M059J (cell line): ENCODE results near the gene TMPRSS15. TPM values are rescaled to one million over a fixed set of nuclear protein-coding genes. Genes with fewer than 3 reads are reported as not detected.

ENCODE experiments used
- DNase-seq: peaks from one replicate; pipeline ENCODE4 v3.0.0-alpha.2; 2012; ENCODE audit warnings: low read depth
- total RNA-seq: library from RNA; depleted of rRNA; stranded (reverse); fragments of >200 nt; shearing (Covaris generic); gene quantifications from 2 replicates; pipeline ENCODE4 v1.2.3, GENCODE V29; 2014; rRNA removed

The TMPRSS15 gene
- total RNA-seq, 1 experiment from 2014 or later = 0.17 TPM

DNA sequence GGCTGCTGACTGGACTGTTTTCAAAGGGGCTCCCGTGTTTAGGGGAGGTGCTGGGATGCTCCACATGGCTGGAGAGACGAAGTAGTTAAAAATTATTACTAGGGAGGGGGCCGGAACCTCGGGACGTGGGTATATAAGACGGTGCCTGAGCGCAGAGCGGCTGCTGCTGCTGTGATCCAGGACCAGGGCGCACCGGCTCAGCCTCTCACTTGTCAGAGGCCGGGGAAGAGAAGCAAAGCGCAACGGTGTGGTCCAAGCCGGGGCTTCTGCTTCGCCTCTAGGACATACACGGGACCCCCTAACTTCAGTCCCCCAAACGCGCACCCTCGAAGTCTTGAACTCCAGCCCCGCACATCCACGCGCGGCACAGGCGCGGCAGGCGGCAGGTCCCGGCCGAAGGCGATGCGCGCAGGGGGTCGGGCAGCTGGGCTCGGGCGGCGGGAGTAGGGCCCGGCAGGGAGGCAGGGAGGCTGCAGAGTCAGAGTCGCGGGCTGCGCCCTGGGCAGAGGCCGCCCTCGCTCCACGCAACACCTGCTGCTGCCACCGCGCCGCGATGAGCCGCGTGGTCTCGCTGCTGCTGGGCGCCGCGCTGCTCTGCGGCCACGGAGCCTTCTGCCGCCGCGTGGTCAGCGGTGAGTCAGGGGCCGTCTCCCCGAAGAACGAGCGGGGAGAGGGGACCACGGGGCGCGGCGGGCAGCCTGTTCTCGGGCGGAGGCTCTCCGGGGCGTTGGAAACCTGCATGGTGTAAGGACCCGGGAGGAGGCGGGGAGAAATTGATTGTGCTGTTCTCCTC lies 158.7 kb downstream of the TMPRSS15 start, which contains the start of gene CHODL:
TSS of gene CHODL (plus strand) at position 163 of the 793 bp plus-strand sequence. CDS start at position 554, 391 bp downstream.
- no peak for DNase-seq

DNA sequence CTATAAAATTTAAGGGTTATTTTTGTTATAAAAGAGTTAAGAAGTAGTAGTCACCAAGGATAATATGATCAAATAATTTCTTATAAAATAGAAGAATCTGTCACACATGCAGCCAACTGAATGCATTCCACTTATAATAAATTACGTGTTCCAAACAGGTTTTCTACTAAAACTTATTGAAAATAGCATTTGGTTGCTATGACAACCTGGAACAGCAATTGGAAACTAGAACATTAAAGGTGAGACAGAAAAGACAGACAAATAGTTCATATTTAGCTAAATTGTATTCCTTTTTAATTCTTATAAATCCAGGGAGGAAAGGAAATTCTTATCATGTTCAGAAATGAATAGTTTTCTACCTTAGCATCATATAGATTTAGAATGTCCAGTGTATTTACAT lies 168.0 kb downstream of the TMPRSS15 start:
- DNase-seq = no peak

DNA sequence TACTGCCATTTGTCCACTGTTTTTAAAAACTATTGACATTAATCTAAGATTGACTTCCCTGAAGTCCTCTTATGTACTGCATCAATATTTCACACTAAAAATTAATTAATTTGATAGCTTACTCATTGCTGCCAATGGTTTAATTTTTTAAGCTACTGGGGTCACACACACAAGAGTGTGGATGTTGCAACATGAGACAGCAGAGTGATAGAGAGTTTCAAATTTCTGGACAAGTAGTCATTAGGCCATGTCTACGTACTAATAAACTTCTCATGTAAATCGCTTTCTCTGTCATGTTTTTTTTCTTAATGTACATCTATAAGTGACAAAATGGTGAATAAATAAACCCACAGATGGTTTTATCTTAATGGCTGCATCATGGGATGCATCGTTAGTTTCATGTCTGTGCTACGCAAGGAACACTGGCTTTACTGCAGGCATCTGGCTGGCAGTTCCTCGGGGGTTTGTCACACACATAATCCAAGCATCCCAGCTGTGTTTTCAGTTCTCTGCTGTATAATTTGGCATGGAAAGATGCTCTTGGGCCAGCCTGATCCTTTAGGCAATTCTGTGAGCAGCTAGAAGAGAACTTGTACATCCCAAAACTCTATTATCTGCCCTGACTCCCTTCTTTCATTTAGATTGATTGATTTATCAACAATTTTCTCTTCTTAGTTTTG lies 175.4 kb downstream of the TMPRSS15 start:
- DNase-seq = no peak

DNA sequence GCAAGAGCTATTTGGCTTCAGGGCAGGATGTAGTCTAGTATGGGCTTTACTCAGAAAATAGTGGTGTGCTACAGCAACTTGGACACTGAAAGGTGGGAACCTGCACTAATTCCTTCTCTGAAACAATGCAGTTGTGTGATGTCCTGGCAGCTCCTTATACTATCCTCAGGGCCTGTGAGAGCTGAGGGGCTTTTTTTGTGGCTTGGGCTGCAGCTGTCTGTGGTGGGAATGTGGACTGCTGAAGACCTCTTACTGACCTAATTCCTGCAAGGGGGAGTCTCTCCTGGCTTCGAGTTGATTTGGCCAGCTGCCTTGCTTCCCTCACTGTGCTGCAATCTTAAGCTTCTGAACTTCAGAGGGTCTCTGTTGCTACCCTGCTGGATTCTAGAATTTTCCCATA lies 181.2 kb downstream of the TMPRSS15 start:
- no peak for DNase-seq

DNA sequence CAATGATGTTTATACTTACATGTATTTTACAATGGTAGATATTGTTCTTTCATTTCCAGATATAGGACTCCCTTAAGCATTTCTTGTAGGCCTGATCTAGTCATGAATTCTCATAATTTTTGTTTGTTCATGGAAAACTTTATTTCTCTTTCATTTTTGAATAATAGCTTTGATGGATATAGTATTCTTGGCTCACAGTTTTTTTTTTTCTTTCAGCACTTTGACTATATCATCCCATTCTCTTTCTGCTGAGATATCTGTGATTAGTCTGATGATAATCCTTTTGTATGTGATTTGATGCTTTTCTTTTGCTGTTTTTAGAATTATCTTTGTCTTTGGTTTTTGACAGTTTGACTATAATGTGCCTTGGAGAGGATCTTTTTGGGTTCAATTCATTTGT lies 183.1 kb downstream of the TMPRSS15 start:
- DNase-seq = no peak

Other genes starting within 250 kb of the TMPRSS15 start
- 0.76 TPM in 1 of 2 replicates, not detected in the other for gene CHODL, start 159.0 kb downstream of the TMPRSS15 start, total RNA-seq